H9 (cell line): Measurements from ENCODE around the gene ACYP1. TPM values are rescaled to one million over a fixed set of nuclear protein-coding genes. Genes with fewer than 3 reads are reported as not detected.

Experiments
- DNase-seq: peaks from one replicate; pipeline ENCODE4 v3.0.0-alpha.2; 2017
- H2AFZ ChIP-seq: one replicate; pipeline ENCODE4 v1.6.1; 2013; ENCODE audit warnings: mild to moderate bottlenecking, low read length, control low read depth, moderate library complexity
- H2AK5ac ChIP-seq: 2 replicates; pipeline ENCODE4 v1.6.1; 2013; ENCODE audit warnings: low read length, control low read depth, mixed read lengths; ENCODE audit not compliant: insufficient read length
- H2BK120ac ChIP-seq: one replicate; pipeline ENCODE4 v1.6.1; 2013; ENCODE audit warnings: low read depth, mild to moderate bottlenecking, low read length, control low read depth, inconsistent platforms; ENCODE audit not compliant: poor library complexity, severe bottlenecking
- H2BK12ac ChIP-seq: 2 replicates; pipeline ENCODE4 v1.6.1; 2013; ENCODE audit warnings: low read length, control low read depth, mixed read lengths, low read depth; ENCODE audit not compliant: insufficient read length
- H2BK15ac ChIP-seq: 2 replicates; pipeline ENCODE4 v1.6.1; 2013; ENCODE audit warnings: low read depth, low read length, control low read depth
- H2BK20ac ChIP-seq: one replicate; pipeline ENCODE4 v1.6.1; 2013; ENCODE audit warnings: low read depth, mild to moderate bottlenecking, low read length, control low read depth, inconsistent platforms; ENCODE audit not compliant: poor library complexity, severe bottlenecking
- H2BK5ac ChIP-seq: 2 replicates; pipeline ENCODE4 v1.6.1; 2013; ENCODE audit warnings: low read length, control low read depth, mixed read lengths; ENCODE audit not compliant: insufficient read length
- H3K14ac ChIP-seq: 2 replicates; pipeline ENCODE4 v1.6.1; 2013; ENCODE audit warnings: low read length, control low read depth; ENCODE audit not compliant: insufficient read depth
- H3K18ac ChIP-seq: 2 replicates; pipeline ENCODE4 v1.6.1; 2013; ENCODE audit warnings: low read depth, mild to moderate bottlenecking, mixed read lengths, low read length, control low read depth; ENCODE audit not compliant: insufficient read length
- H3K23ac ChIP-seq: 2 replicates; pipeline ENCODE4 v1.6.1; 2013; ENCODE audit warnings: low read length, control low read depth, mixed read lengths, low read depth; ENCODE audit not compliant: insufficient read length
- H3K23me2 ChIP-seq: 2 replicates; pipeline ENCODE4 v1.6.1; 2013; ENCODE audit warnings: low read depth, mild to moderate bottlenecking, mixed read lengths, low read length, control low read depth; ENCODE audit not compliant: insufficient read length, poor library complexity, severe bottlenecking
- H3K27ac ChIP-seq: 2 replicates; pipeline ENCODE4 v1.5.1; 2013; ENCODE audit warnings: low read length, control low read depth, mixed read lengths, low read depth; ENCODE audit not compliant: insufficient read length
- H3K27me3 ChIP-seq: 2 replicates; pipeline ENCODE4 v1.6.1; 2013; ENCODE audit warnings: low read length, control low read depth, inconsistent platforms; ENCODE audit not compliant: insufficient read depth
- H3K4ac ChIP-seq: 2 replicates; pipeline ENCODE4 v1.6.1; 2013; ENCODE audit warnings: low read depth, mild to moderate bottlenecking, control low read depth, inconsistent platforms, low read length, moderate library complexity
- H3K4me1 ChIP-seq: 2 replicates; pipeline ENCODE4 v1.6.1; 2013; ENCODE audit warnings: low read length, control low read depth, inconsistent platforms; ENCODE audit not compliant: insufficient read depth
- H3K4me2 ChIP-seq: 2 replicates; pipeline ENCODE4 v1.6.1; 2013; ENCODE audit warnings: low read length, control low read depth, mixed read lengths; ENCODE audit not compliant: insufficient read length, insufficient read depth
- H3K56ac ChIP-seq: 2 replicates; pipeline ENCODE4 v1.6.1; 2013; ENCODE audit warnings: low read depth, mild to moderate bottlenecking, mixed read lengths, low read length, control low read depth; ENCODE audit not compliant: insufficient read length
- H3K79me1 ChIP-seq: 2 replicates; pipeline ENCODE4 v1.6.1; 2013; ENCODE audit warnings: low read depth, mild to moderate bottlenecking, moderate library complexity, low read length, control low read depth, inconsistent platforms; ENCODE audit not compliant: insufficient read depth, poor library complexity, severe bottlenecking
- H3K79me2 ChIP-seq: 2 replicates; pipeline ENCODE4 v1.6.1; 2013; ENCODE audit warnings: low read length, control low read depth, inconsistent platforms; ENCODE audit not compliant: insufficient read depth
- H3K9ac ChIP-seq: 2 replicates; pipeline ENCODE4 v1.6.1; 2013; ENCODE audit warnings: low read length, control low read depth, mixed read lengths; ENCODE audit not compliant: insufficient read length; ENCODE audit errors: extremely low read depth
- H3K9me3 ChIP-seq: one replicate; pipeline ENCODE4 v1.6.1; 2013; ENCODE audit warnings: low read depth, low read length, inconsistent platforms; ENCODE audit not compliant: control insufficient read depth
- H3T11ph ChIP-seq: one replicate; pipeline ENCODE4 v1.6.1; 2013; ENCODE audit warnings: mild to moderate bottlenecking, low read length, control low read depth, inconsistent platforms
- H4K20me1 ChIP-seq: one replicate; pipeline ENCODE4 v1.6.1; 2013; ENCODE audit not compliant: control insufficient read depth, insufficient read length, insufficient read depth
- H4K5ac ChIP-seq: 2 replicates; pipeline ENCODE4 v1.6.1; 2013; ENCODE audit warnings: low read depth, mild to moderate bottlenecking, mixed read lengths, low read length, control low read depth; ENCODE audit not compliant: insufficient read length
- H4K8ac ChIP-seq: replicated peaks from 2 replicates; pipeline ENCODE4 v1.6.1; 2013; ENCODE audit warnings: low read length, control low read depth, mixed read lengths, low read depth; ENCODE audit not compliant: insufficient read length
- H4K91ac ChIP-seq: 2 replicates; pipeline ENCODE4 v1.6.1; 2013; ENCODE audit warnings: low read depth, mild to moderate bottlenecking, moderate library complexity, mixed read lengths, low read length, control low read depth; ENCODE audit not compliant: insufficient read length
- H3K27ac Mint-ChIP-seq, 3 experiments: 2 replicates in 2 of 3; 3 replicates in 1 of 3; pipeline ENCODE4 v1.8.0; 2020 to 2021; ENCODE audit warnings: mixed read lengths in 3 of 3, mild to moderate bottlenecking in 1 of 3, moderate library complexity in 1 of 3
- H3K27me3 Mint-ChIP-seq: 2 replicates; pipeline ENCODE4 v1.8.0; 2021; ENCODE audit warnings: low read depth, mild to moderate bottlenecking, moderate library complexity, mixed read lengths
- H3K36me3 Mint-ChIP-seq, 3 experiments: 2 replicates in 2 of 3; 3 replicates in 1 of 3; pipeline ENCODE4 v1.8.0; 2020 to 2021; ENCODE audit warnings: low read depth in 3 of 3, mixed read lengths in 3 of 3; ENCODE audit not compliant: insufficient read depth in 1 of 3
- H3K4me1 Mint-ChIP-seq, 2 experiments: 2 replicates each; pipeline ENCODE4 v1.8.0; 2020; ENCODE audit warnings: mixed read lengths in 2 of 2
- H3K4me3 Mint-ChIP-seq, 2 experiments: 2 replicates in 1 of 2; 3 replicates in 1 of 2; pipeline ENCODE4 v1.8.0; 2020 to 2021; ENCODE audit warnings: mild to moderate bottlenecking in 2 of 2, mixed read lengths in 2 of 2, moderate library complexity in 1 of 2
- H3K9me3 Mint-ChIP-seq, 2 experiments: 2 replicates in 1 of 2; 3 replicates in 1 of 2; pipeline ENCODE4 v1.8.0; 2020; ENCODE audit warnings: mild to moderate bottlenecking in 2 of 2, mixed read lengths in 2 of 2, moderate library complexity in 1 of 2
- CTCF ChIP-seq: fragments of 200-600 bp; sonication (generic); conservative IDR thresholded peaks from 3 replicates; pipeline ENCODE4 v1.8.0; 2021; ENCODE audit warnings: antibody characterized with exemption, mild to moderate bottlenecking
- WGBS: extraction: QIAGEN DNeasy Blood & Tissue Kit; methylation state at CpG from one replicate; pipeline ENCODE4 v1.1.7; 2013; ENCODE audit warnings: missing lambda C conversion rate, low lambda C conversion rate, mixed read lengths; ENCODE audit not compliant: insufficient read length; ENCODE audit errors: extremely low coverage; 5-methylcytosine and 5-hydroxymethylcytosine counted together
- total RNA-seq: library from RNA; stranded (reverse); gene quantifications from 2 replicates; pipeline ENCODE4 v1.2.1, GENCODE V29; 2021

ACYP1 gene
- total RNA-seq, 1 experiment from 2014 or later: 18.9 TPM

GRCh38 chr14:75016815-75017214, 47.0 kb downstream of the ACYP1 start:
- H2BK120ac ChIP-seq: no peak overlapping the region
- no peak overlapping the region for H4K5ac ChIP-seq
- no peak overlapping the region for H2AK5ac ChIP-seq
- H3K4me1 Mint-ChIP-seq: no peaks in the 10 kb centered on the region
- no peak overlapping the region for H3K4me2 ChIP-seq
- no CpG with 5 or more reads among the region's 3 CpGs for WGBS
- no peak overlapping the region for H2BK5ac ChIP-seq
- no peak for DNase-seq
- no peak overlapping the region for H2BK20ac ChIP-seq
- no peak overlapping the region for H3K27ac Mint-ChIP-seq
- H2AFZ ChIP-seq: no peak overlapping the region
- no peak overlapping the region for H2BK12ac ChIP-seq
- no peak overlapping the region for H3K4ac ChIP-seq
- no peak overlapping the region for H3K14ac ChIP-seq
- H3K56ac ChIP-seq: no peak overlapping the region
- H3K79me1 ChIP-seq: no peaks in the 10 kb centered on the region
- no peaks in the 10 kb centered on the region for H3K4me1 ChIP-seq
- no peak overlapping the region for H3K23ac ChIP-seq
- no peak overlapping the region for H4K91ac ChIP-seq
- H3T11ph ChIP-seq: no peak overlapping the region
- no peak overlapping the region for H3K27ac ChIP-seq
- peaks cover 9 to 53% (median 31%) of the 10 kb centered on the region in 3 experiments; a peak in 5 of 7 replicates for H3K36me3 Mint-ChIP-seq
- H4K20me1 ChIP-seq: no peaks in the 10 kb centered on the region
- H2BK15ac ChIP-seq: no peak overlapping the region
- no peaks in the 10 kb centered on the region for H3K27me3 ChIP-seq
- H3K27me3 Mint-ChIP-seq: no peaks in the 10 kb centered on the region
- H3K9me3 Mint-ChIP-seq: no peaks in the 10 kb centered on the region
- no peak for TF ChIP-seq CTCF
- H3K9me3 ChIP-seq: no peaks in the 10 kb centered on the region
- H4K8ac ChIP-seq: no peak overlapping the region
- no peak overlapping the region for H3K4me3 Mint-ChIP-seq
- H3K79me2 ChIP-seq: no peaks in the 10 kb centered on the region
- H3K23me2 ChIP-seq: no peaks in the 10 kb centered on the region
- H3K9ac ChIP-seq: no peak overlapping the region
- no peak overlapping the region for H3K18ac ChIP-seq
